Vagina (tissue), 2 donors: ENCODE results near the gene WDR45.

ENCODE experiments used
- POLR2A ChIP-seq, 2 donors: fragments of 450-650 bp; IDR thresholded peaks; one replicate each; pipeline ENCODE4 v1.6.1; 2017; ENCODE audit warnings: antibody characterized with exemption in 2 of 2, mild to moderate bottlenecking in 2 of 2, moderate library complexity in 2 of 2
- POLR2AphosphoS5 ChIP-seq, 2 donors: sonication (generic); formaldehyde crosslinking; IDR thresholded peaks; one replicate each; pipeline ENCODE4 v1.9.0; 2017; ENCODE audit warnings: antibody characterized with exemption in 2 of 2, mild to moderate bottlenecking in 2 of 2, low read depth in 1 of 2; ENCODE audit not compliant: insufficient read depth in 1 of 2
- TF ChIP-seq, protein P1 (sequence below), 3 experiments: fragments of 450-650 bp in 2 of 3; fragments of 200-600 bp in 1 of 3; sonication (generic) in 1 of 3; IDR thresholded peaks; one replicate each; pipeline ENCODE4 v1.5.1; 2017 to 2019; ENCODE audit warnings: antibody characterized with exemption in 3 of 3, mild to moderate bottlenecking in 2 of 3, moderate library complexity in 2 of 3

DNA sequence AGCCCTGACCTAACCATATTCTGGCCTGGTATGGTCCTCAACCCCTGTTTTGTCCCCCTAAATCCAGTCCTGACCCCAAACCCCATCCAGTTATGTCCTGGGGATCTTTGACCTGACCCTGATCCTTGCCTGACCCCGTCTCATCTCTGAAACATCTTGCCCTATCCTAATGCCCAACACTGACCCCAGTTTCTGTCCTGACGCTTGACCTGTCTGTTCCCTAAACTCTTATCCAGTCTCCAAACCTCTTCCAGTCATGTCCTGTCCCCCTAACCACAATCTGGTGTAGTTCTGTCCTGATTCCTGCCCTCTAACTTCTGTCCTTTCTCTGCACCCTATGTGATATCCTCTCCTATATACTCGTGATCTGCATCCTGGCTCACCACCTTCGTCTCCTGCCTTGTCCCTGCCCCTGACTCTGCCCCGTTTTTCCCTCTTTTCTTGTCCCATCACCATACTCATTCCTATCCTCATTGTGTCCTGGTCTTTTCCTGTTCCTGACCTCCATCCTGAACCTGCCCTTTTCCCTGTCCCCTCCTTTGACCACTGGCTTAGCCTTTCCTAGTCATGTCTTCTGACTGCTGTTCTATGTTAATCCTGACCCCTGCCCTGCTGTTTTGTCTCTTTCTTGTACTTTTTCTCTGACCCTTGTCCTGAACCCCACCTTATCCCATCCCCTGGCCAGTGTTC, 25.5 kb downstream of the WDR45 start:
- TF ChIP-seq, protein P1, sequence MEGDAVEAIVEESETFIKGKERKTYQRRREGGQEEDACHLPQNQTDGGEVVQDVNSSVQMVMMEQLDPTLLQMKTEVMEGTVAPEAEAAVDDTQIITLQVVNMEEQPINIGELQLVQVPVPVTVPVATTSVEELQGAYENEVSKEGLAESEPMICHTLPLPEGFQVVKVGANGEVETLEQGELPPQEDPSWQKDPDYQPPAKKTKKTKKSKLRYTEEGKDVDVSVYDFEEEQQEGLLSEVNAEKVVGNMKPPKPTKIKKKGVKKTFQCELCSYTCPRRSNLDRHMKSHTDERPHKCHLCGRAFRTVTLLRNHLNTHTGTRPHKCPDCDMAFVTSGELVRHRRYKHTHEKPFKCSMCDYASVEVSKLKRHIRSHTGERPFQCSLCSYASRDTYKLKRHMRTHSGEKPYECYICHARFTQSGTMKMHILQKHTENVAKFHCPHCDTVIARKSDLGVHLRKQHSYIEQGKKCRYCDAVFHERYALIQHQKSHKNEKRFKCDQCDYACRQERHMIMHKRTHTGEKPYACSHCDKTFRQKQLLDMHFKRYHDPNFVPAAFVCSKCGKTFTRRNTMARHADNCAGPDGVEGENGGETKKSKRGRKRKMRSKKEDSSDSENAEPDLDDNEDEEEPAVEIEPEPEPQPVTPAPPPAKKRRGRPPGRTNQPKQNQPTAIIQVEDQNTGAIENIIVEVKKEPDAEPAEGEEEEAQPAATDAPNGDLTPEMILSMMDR (IDR thresholded peaks at IDR 0.05), result no peak
- TF ChIP-seq POLR2AphosphoS5 (IDR thresholded peaks at IDR 0.05; ENCODE audit: insufficient read depth in 1 of 2, low read depth in 1 of 2) (no peak), POLR2A (IDR thresholded peaks at IDR 0.05) (no peak)
